SH-SY5Y (cell line): ENCODE results near the gene CLEC1A.

Experiments used
- GATA2 ChIP-seq: IDR thresholded peaks from 2 replicates; pipeline ENCODE4 v1.6.1; 2011; ENCODE audit warnings: mild to moderate bottlenecking, low read depth, low read length
- GATA3 ChIP-seq: IDR thresholded peaks from 2 replicates; pipeline ENCODE4 v1.6.1; 2011; ENCODE audit warnings: low read depth, mild to moderate bottlenecking, low read length, moderate library complexity

GRCh38 chr12:10094646-10095395 is 4.0 kb downstream of the CLEC1A start:
- no peak for TF ChIP-seq GATA2
- TF ChIP-seq GATA3: no peak
